ENCODE data around the gene KRT7. TPM values are rescaled to one million over a fixed set of nuclear protein-coding genes. Genes with fewer than 3 reads are reported as not detected.

The KRT7 gene
- total RNA-seq, 4 donors from 2014 or later = 2.5 to 33.9 (median 6.3) TPM

DNA sequence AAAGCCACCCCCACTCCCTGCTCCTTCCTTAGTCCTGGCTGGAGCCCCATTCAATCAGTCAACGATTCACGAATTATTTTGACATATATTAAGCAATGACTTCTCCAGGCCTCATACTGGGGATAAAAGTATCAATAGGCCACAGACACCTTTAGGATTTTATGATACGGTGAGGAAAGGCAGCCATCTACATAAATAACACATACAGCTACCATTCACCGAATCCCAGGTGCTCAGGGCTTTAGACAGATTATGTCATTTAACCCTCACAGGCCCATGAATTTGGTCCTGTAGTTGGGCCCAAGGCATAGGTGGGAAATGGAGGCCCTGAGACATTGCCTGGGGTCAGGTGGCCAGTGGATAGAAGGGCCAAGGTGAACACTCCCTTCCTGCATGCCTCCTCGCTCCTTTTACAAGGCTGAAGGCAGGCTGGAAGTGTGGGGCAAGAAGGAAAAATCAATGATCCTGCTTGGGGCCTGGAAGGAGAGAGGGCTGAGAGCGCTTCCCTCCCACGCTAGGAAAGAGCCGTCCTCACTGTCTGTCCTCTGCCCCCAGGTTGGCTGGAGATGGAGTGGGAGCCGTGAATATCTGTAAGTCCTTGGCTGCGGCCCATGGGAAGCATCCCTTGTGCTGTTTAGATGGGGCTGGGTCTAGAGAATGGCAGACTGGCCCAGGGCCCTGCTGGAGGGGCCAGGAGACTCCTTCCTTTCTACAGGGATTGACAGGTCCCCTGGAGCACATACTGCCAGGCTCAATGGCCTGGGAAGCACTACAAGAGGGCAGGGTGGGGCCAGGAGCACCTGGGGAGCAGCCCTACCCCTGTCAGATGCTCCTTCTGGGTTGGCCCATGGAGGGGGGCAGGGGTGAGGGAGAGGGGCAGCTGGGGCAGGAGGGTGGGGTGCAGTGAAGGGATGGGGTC is 14.8 kb downstream of the KRT7 start:
- WGBS, 2 donors = 80 to 83% methylated on average over 10 of the region's 10 CpGs
- Histone ChIP-seq H3K4me3 (no peak overlapping the region), H3K27me3 (peaks cover 0 to 23% of the 10 kb centered on the region in 2 donors), H3K36me3 (no peaks in the 10 kb centered on the region), H3K27ac (no peak overlapping the region), H3K4me1 (peaks cover 0 to 26% (median 13%) of the 10 kb centered on the region in 4 donors), H3K9me3 (no peaks in the 10 kb centered on the region)
- DNase-seq (ENCODE audit: low spot score in 2 of 2) = no peak
- TF ChIP-seq EP300 (IDR thresholded peaks at IDR 0.05) = no peak
- TF ChIP-seq POLR2A (IDR thresholded peaks at IDR 0.05) = no peak
- TF ChIP-seq, protein P1, sequence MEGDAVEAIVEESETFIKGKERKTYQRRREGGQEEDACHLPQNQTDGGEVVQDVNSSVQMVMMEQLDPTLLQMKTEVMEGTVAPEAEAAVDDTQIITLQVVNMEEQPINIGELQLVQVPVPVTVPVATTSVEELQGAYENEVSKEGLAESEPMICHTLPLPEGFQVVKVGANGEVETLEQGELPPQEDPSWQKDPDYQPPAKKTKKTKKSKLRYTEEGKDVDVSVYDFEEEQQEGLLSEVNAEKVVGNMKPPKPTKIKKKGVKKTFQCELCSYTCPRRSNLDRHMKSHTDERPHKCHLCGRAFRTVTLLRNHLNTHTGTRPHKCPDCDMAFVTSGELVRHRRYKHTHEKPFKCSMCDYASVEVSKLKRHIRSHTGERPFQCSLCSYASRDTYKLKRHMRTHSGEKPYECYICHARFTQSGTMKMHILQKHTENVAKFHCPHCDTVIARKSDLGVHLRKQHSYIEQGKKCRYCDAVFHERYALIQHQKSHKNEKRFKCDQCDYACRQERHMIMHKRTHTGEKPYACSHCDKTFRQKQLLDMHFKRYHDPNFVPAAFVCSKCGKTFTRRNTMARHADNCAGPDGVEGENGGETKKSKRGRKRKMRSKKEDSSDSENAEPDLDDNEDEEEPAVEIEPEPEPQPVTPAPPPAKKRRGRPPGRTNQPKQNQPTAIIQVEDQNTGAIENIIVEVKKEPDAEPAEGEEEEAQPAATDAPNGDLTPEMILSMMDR (IDR thresholded peaks at IDR 0.05) = no peak

GRCh38 chr12:52248541-52249461 is 15.8 kb downstream of the KRT7 start:
- no peaks in the 10 kb centered on the region for H3K36me3 ChIP-seq
- H3K4me1 ChIP-seq = peaks cover 0 to 18% (median 7%) of the 10 kb centered on the region in 4 donors
- TF ChIP-seq POLR2A (IDR thresholded peaks at IDR 0.05) (no peak), EP300 (IDR thresholded peaks at IDR 0.05) (no peak)
- TF ChIP-seq, protein P1 (IDR thresholded peaks at IDR 0.05) = no peak
- H3K27me3 ChIP-seq = peaks cover 0 to 23% of the 10 kb centered on the region in 2 donors
- no peaks in the 10 kb centered on the region for H3K9me3 ChIP-seq
- H3K4me3 ChIP-seq = no peak overlapping the region
- no peak for DNase-seq (ENCODE audit: low spot score in 2 of 2)
- no peak overlapping the region for H3K27ac ChIP-seq
- 80 to 83% methylated on average over 18 of the region's 18 CpGs for WGBS, 2 donors

GRCh38 chr12:52249511-52250047 is 16.5 kb downstream of the KRT7 start:
- Histone ChIP-seq H3K27ac (no peak overlapping the region), H3K4me3 (no peak overlapping the region), H3K36me3 (no peaks in the 10 kb centered on the region), H3K27me3 (peaks cover 0 to 23% of the 10 kb centered on the region in 2 donors), H3K4me1 (peaks cover 0 to 10% (median 0%) of the 10 kb centered on the region in 4 donors), H3K9me3 (no peaks in the 10 kb centered on the region)
- 79% methylated on average over 2 of the region's 2 CpGs for WGBS, 2 donors
- DNase-seq (ENCODE audit: low spot score in 2 of 2) = no peak
- TF ChIP-seq, protein P1 (IDR thresholded peaks at IDR 0.05) = no peak
- no peak for TF ChIP-seq POLR2A (IDR thresholded peaks at IDR 0.05)

DNA sequence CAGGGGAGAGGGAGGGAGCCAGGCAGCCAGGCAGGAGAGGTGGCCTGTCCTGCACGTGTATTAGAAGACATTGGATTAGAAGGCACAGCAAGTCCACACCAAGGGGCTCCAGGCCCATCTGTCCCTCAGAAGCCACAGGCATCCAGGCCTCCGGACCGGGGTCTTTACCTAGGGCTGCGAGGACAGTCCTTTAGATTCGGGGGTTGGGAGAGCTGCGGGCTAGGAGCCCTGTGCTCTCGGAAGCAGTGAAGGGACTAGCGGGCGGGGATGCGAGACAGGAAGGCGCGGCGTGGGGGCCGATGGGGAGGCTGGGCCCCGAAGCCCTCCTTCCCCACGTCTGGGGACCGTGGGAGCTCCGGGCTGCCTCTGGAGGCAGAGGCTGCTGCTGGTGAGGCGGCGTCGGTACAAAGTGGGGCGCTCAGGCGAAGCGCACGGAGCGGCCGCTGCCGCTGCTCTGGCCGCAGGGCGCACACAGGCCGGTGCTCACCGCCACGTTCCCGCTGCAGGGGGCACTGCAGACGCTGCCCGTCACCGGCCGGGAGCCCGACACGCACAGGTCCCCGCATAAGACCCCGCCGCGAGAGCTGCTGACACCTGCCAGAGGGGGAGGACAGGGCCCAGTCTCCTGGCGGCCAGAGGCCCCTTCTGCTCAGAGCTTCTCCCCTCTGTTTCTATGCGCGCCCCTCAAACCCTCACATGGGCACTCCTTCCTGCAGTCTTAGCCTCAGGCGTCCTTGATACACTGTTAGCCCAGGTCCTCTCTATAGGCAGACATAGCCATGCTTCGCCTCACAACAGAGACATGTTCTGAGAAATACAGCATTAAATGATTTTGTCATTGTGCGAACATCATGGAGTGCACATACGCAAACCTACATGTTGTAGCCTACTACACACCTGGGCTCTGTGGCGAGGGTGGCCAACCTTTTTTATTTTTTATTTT is 17.3 kb downstream of the KRT7 start:
- no peak overlapping the region for H3K4me3 ChIP-seq
- DNase-seq (ENCODE audit: low spot score in 2 of 2) = no peak
- 35 to 38% methylated on average over 37 to 40 of the region's 52 CpGs for WGBS, 2 donors
- no peak for TF ChIP-seq EP300 (IDR thresholded peaks at IDR 0.05)
- TF ChIP-seq, protein P1 (IDR thresholded peaks at IDR 0.05) = no peak
- no peak for TF ChIP-seq POLR2A (IDR thresholded peaks at IDR 0.05)
- no peaks in the 10 kb centered on the region for H3K9me3 ChIP-seq
- no peak overlapping the region for H3K27ac ChIP-seq
- H3K27me3 ChIP-seq = peaks cover 0 to 30% of the 10 kb centered on the region in 2 donors
- H3K36me3 ChIP-seq = no peaks in the 10 kb centered on the region
- peaks cover 0 to 7% (median 0%) of the 10 kb centered on the region in 4 donors for H3K4me1 ChIP-seq

Data from tibial nerve (tissue), 4 donors.